HCT116 (cell line): ENCODE data around the gene SH3GL2. TPM values are rescaled to one million over a fixed set of nuclear protein-coding genes. Genes with fewer than 3 reads are reported as not detected.

Experiments used
- ATAC-seq: fragments of 200-7000 bp; cut with Tn5 transposase; 2 replicates; pipeline ENCODE4 v1.9.1; 2020; ENCODE audit warnings: mild to moderate bottlenecking, moderate library complexity
- BruUV-seq: library from RNA; stranded (reverse); fragments of 400-500 nt; replicated peaks from 2 replicates; lab custom pipeline; 2021; lab: Mats Ljungman, UMichigan
- CTCF ChIA-PET: fragments of 300-600 bp; sonication (Branson Sonifier 250); formaldehyde crosslinking; loops from one replicate; lab custom pipeline; 2021; ENCODE audit warnings: antibody characterized with exemption; lab: Charles Lee
- POLR2A ChIA-PET: fragments of 300-600, 350-600 bp; sonication (Branson Sonifier 250); formaldehyde crosslinking; loops from one replicate; lab custom pipeline; 2021; ENCODE audit warnings: antibody characterized with exemption; lab: Charles Lee
- RAD21 ChIA-PET, 2 experiments: fragments of 300-600 bp; sonication (Branson Sonifier 250); formaldehyde crosslinking; loops; one replicate each; lab custom pipeline; 2023; ENCODE audit warnings: low total read pairs in 2 of 2; ENCODE audit not compliant: uncharacterized antibody in 2 of 2, unreplicated experiment in 2 of 2, low non-redundant PET in 1 of 2; lab: Charles Lee
- DNase-seq: peaks from one replicate; pipeline ENCODE4 v3.0.0-alpha.2; 2010; ENCODE audit warnings: low read depth, low spot score
- H2AFZ ChIP-seq: fragments of 200-600 bp; shearing (Covaris generic), sonication (generic); 2 replicates; pipeline ENCODE4 v1.6.1; 2017; ENCODE audit warnings: low read depth, mixed run types, mixed read lengths, antibody characterized with exemption, low read length; ENCODE audit not compliant: poor library complexity, severe bottlenecking
- H3K27ac ChIP-seq: 2 replicates; pipeline ENCODE4 v1.5.1; 2012; ENCODE audit warnings: low read depth, low read length
- H3K27me3 ChIP-seq: fragments of 200-600 bp; sonication (generic); 2 replicates; pipeline ENCODE4 v1.6.1; 2016; ENCODE audit warnings: mixed run types, low read length, mixed read lengths; ENCODE audit not compliant: insufficient read depth
- H3K36me3 ChIP-seq, 2 experiments: fragments of 200-500 bp in 1 of 2; fragments of 200-600 bp in 1 of 2; sonication (Bioruptor generic) in 1 of 2; sonication (generic) in 1 of 2; 2 replicates each; pipeline versions ENCODE4 v1.5.1 to v1.6.1; 2014 to 2016; ENCODE audit warnings: low read length in 2 of 2, inconsistent platforms in 1 of 2, mixed read lengths in 1 of 2, mixed run types in 1 of 2; ENCODE audit not compliant: insufficient read depth in 2 of 2, control insufficient read depth in 1 of 2
- H3K4me1 ChIP-seq, 2 experiments: fragments of 200-600 bp in 1 of 2; sonication (generic) in 1 of 2; 2 replicates each; pipeline versions ENCODE4 v1.5.1 to v1.6.1; 2012 to 2017; ENCODE audit warnings: low read length in 2 of 2, inconsistent platforms in 1 of 2, mild to moderate bottlenecking in 1 of 2, mixed read lengths in 1 of 2, mixed run types in 1 of 2, moderate library complexity in 1 of 2; ENCODE audit not compliant: insufficient read depth in 2 of 2, control insufficient read depth in 1 of 2
- H3K4me2 ChIP-seq: fragments of 200-600 bp; sonication (generic); 2 replicates; pipeline ENCODE4 v1.6.1; 2017; ENCODE audit warnings: mixed run types, low read length, mixed read lengths
- H3K4me3 ChIP-seq, 2 experiments: fragments of 200-600 bp in 1 of 2; sonication (generic) in 1 of 2; replicated peaks in 1 of 2; 2 replicates each; pipeline ENCODE4 v1.5.1; 2011 to 2016; ENCODE audit warnings: low read length in 2 of 2, control low read depth in 1 of 2, low read depth in 1 of 2, mild to moderate bottlenecking in 1 of 2, mixed read lengths in 1 of 2, mixed run types in 1 of 2
- H3K79me2 ChIP-seq: fragments of 200-600 bp; sonication (generic); 2 replicates; pipeline ENCODE4 v1.6.1; 2017; ENCODE audit warnings: mild to moderate bottlenecking, mixed run types, low read length, moderate library complexity, mixed read lengths; ENCODE audit not compliant: insufficient read depth
- H3K9ac ChIP-seq: fragments of 200-600 bp; sonication (generic); 2 replicates; pipeline ENCODE4 v1.6.1; 2016; ENCODE audit warnings: low read length, mixed read lengths
- H3K9me2 ChIP-seq: fragments of 200-600 bp; sonication (generic), shearing (Covaris generic); 2 replicates; pipeline ENCODE4 v1.6.1; 2017; ENCODE audit warnings: mixed run types, mild to moderate bottlenecking, moderate library complexity; ENCODE audit not compliant: insufficient read depth
- H3K9me3 ChIP-seq, 2 experiments: fragments of 200-500 bp in 1 of 2; fragments of 200-600 bp in 1 of 2; sonication (Bioruptor generic) in 1 of 2; sonication (generic) in 1 of 2; 2 replicates each; pipeline ENCODE4 v1.6.1; 2014 to 2017; ENCODE audit warnings: low read length in 2 of 2, mixed read lengths in 2 of 2, inconsistent platforms in 1 of 2, low read depth in 1 of 2, mild to moderate bottlenecking in 1 of 2, mixed run types in 1 of 2, moderate library complexity in 1 of 2; ENCODE audit not compliant: control insufficient read depth in 1 of 2, insufficient read depth in 1 of 2
- H4K20me1 ChIP-seq: fragments of 200-600 bp; sonication (generic), shearing (Covaris generic); 2 replicates; pipeline ENCODE4 v1.6.1; 2017; ENCODE audit warnings: mixed run types, mild to moderate bottlenecking, moderate library complexity; ENCODE audit not compliant: insufficient read depth
- CBX3 ChIP-seq: IDR thresholded peaks from 2 replicates; pipeline ENCODE4 v1.6.1; 2012; ENCODE audit warnings: low read depth
- CEBPB ChIP-seq: IDR thresholded peaks from 2 replicates; pipeline ENCODE4 v1.6.1; 2012; ENCODE audit warnings: low read depth
- EGR1 ChIP-seq: IDR thresholded peaks from 2 replicates; pipeline ENCODE4 v1.6.1; 2012; ENCODE audit warnings: low read depth
- ELF1 ChIP-seq: IDR thresholded peaks from 2 replicates; pipeline ENCODE4 v1.6.1; 2012; ENCODE audit warnings: low read depth, borderline replicate concordance
- EZH2 ChIP-seq: fragments of 200-600 bp; sonication (generic); IDR thresholded peaks from 2 replicates; pipeline ENCODE4 v1.6.1; 2017; ENCODE audit warnings: antibody characterized with exemption, mixed run types
- EZH2phosphoT487 ChIP-seq: fragments of 200-600 bp; IDR thresholded peaks from 2 replicates; pipeline ENCODE4 v1.6.1; 2018; ENCODE audit warnings: antibody characterized with exemption, borderline replicate concordance
- FOSL1 ChIP-seq: IDR thresholded peaks from 2 replicates; pipeline ENCODE4 v1.6.1; 2012; ENCODE audit warnings: low read depth
- JUND ChIP-seq: IDR thresholded peaks from 2 replicates; pipeline ENCODE4 v1.6.1; 2012
- POLR2A ChIP-seq: IDR thresholded peaks from 2 replicates; pipeline ENCODE4 v1.7.0; 2011; ENCODE audit warnings: borderline replicate concordance; ENCODE audit not compliant: insufficient read depth, insufficient read length; ENCODE audit errors: extremely low read depth
- POLR2AphosphoS5 ChIP-seq: IDR thresholded peaks from 2 replicates; pipeline ENCODE4 v1.6.1; 2011; ENCODE audit warnings: mild to moderate bottlenecking, low read depth, low read length, moderate library complexity
- RAD21 ChIP-seq: IDR thresholded peaks from 2 replicates; pipeline ENCODE4 v1.6.1; 2012; ENCODE audit warnings: low read depth, mild to moderate bottlenecking
- SIN3A ChIP-seq: IDR thresholded peaks from 2 replicates; pipeline ENCODE4 v1.6.1; 2012; ENCODE audit warnings: low read depth
- SRF ChIP-seq: IDR thresholded peaks from 2 replicates; pipeline ENCODE4 v1.6.1; 2012; ENCODE audit warnings: low read depth
- ZFX ChIP-seq: fragments of 450-650 bp; IDR thresholded peaks from 2 replicates; pipeline ENCODE4 v1.6.1; 2017
- ZNF274 ChIP-seq: fragments of 200-500 bp; sonication (Bioruptor generic); IDR thresholded peaks from 2 replicates; pipeline ENCODE4 v1.6.1; 2014; ENCODE audit warnings: mild to moderate bottlenecking, low read depth, low read length, inconsistent platforms
- intact Hi-C: fragments of 100-400 bp; cut with micrococcal nuclease; formaldehyde crosslinking; loops from 2 replicates; pipeline ENCODE4 v1.10.0; 2022
- total RNA-seq: library from RNA; stranded (reverse); gene quantifications from one replicate; pipeline ENCODE4 v1.2.1, GENCODE V29; 2021; ENCODE audit not compliant: unreplicated experiment
- TF ChIP-seq, protein P1 (sequence below): IDR thresholded peaks from 2 replicates; pipeline ENCODE4 v1.6.1; 2012
- TF ChIP-seq, protein P2 (sequence below): IDR thresholded peaks from 2 replicates; pipeline ENCODE4 v1.6.1; 2011; ENCODE audit warnings: mild to moderate bottlenecking, low read length, moderate library complexity; ENCODE audit not compliant: insufficient replicate concordance; ENCODE audit errors: extremely low read depth

Gene SH3GL2
- total RNA-seq, 1 experiment from 2014 or later = not detected

DNA sequence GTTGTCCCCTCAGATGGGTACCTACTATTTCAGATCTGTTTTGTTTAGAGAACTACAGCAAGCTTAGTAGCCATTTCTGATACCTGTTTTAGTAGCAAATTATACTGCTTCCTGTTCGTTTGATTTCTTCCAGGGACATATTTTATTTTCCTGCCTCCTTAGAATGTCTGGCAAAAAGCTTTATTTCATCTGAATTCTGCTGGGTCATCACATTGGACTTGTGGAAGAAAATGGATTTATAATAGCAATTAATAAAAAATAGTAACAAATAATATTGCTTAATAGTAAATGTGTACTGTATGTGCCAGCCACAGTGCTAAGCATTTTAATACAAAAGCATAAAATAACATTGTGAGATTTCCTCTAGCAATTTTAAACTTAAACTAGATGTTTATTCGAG is 79.4 kb downstream of the SH3GL2 start:
- peaks cover 3% of the 10 kb centered on the region; the same call in 1 of the 2 replicates for H3K27me3 ChIP-seq
- POLR2A ChIA-PET = no interaction called here
- no peak overlapping the region for H3K9ac ChIP-seq
- BruUV-seq = no TSS peak
- no peak overlapping the region for H2AFZ ChIP-seq
- no peaks in the 10 kb centered on the region for H4K20me1 ChIP-seq
- RAD21 ChIA-PET = no interaction called here
- CTCF ChIA-PET = no interaction called here
- no peaks in the 10 kb centered on the region for H3K4me1 ChIP-seq
- no peaks in the 10 kb centered on the region for H3K9me2 ChIP-seq
- H3K79me2 ChIP-seq = no peaks in the 10 kb centered on the region
- no peaks in the 10 kb centered on the region for H3K36me3 ChIP-seq
- no peak overlapping the region for H3K4me3 ChIP-seq
- intact Hi-C loops = no loop called here
- no peak overlapping the region for H3K4me2 ChIP-seq
- DNase-seq = no peak
- TF ChIP-seq SRF = no peak
- TF ChIP-seq POLR2A = no peak
- TF ChIP-seq ZFX = no peak
- TF ChIP-seq JUND = no peak
- no peak for TF ChIP-seq ELF1
- TF ChIP-seq, protein P1, sequence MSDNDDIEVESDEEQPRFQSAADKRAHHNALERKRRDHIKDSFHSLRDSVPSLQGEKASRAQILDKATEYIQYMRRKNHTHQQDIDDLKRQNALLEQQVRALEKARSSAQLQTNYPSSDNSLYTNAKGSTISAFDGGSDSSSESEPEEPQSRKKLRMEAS = no peak
- no peak for ATAC-seq
- no peaks in the 10 kb centered on the region; a peak in 1 of 4 replicates for H3K9me3 ChIP-seq
- no peak overlapping the region for H3K27ac ChIP-seq

DNA sequence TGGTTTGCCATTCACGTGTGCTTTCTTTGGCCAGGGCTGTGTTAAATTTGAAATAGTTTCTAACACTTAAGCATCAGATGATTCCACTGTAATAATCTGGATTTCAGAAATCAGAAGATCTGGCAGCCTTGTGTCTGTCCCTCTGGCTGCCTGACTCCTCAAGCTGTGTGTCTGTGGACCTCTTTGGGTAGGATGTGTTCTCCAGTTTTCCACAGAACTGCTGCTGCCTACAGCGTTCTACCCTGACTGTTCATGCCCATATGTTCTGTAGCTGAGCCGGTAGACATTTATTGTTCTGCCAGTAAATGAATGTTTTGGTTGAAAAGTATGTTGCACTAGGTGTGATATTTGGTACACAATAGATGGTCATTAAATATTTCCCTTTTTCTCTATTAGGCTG is 81.3 kb downstream of the SH3GL2 start:
- TF ChIP-seq SRF (no peak), POLR2AphosphoS5 (no peak), EGR1 (no peak), JUND (no peak), EZH2 (no peak), FOSL1 (no peak), CEBPB (no peak), POLR2A (no peak), ZFX (no peak), CBX3 (no peak), SIN3A (no peak), RAD21 (no peak), ZNF274 (no peak), EZH2phosphoT487 (no peak), ELF1 (no peak)
- TF ChIP-seq, protein P1 = no peak
- TF ChIP-seq, protein P2, sequence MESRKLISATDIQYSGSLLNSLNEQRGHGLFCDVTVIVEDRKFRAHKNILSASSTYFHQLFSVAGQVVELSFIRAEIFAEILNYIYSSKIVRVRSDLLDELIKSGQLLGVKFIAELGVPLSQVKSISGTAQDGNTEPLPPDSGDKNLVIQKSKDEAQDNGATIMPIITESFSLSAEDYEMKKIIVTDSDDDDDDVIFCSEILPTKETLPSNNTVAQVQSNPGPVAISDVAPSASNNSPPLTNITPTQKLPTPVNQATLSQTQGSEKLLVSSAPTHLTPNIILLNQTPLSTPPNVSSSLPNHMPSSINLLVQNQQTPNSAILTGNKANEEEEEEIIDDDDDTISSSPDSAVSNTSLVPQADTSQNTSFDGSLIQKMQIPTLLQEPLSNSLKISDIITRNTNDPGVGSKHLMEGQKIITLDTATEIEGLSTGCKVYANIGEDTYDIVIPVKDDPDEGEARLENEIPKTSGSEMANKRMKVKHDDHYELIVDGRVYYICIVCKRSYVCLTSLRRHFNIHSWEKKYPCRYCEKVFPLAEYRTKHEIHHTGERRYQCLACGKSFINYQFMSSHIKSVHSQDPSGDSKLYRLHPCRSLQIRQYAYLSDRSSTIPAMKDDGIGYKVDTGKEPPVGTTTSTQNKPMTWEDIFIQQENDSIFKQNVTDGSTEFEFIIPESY = no peak
- RAD21 ChIA-PET = no interaction called here
- no peaks in the 10 kb centered on the region for H3K9me2 ChIP-seq
- no peaks in the 10 kb centered on the region; a peak in 1 of 4 replicates for H3K9me3 ChIP-seq
- POLR2A ChIA-PET = no interaction called here
- H3K4me1 ChIP-seq = no peaks in the 10 kb centered on the region
- H3K36me3 ChIP-seq = no peaks in the 10 kb centered on the region
- DNase-seq = no peak
- H4K20me1 ChIP-seq = no peaks in the 10 kb centered on the region
- no peak overlapping the region for H3K27ac ChIP-seq
- no peak overlapping the region for H3K9ac ChIP-seq
- H3K79me2 ChIP-seq = no peaks in the 10 kb centered on the region
- no peak overlapping the region for H2AFZ ChIP-seq
- H3K4me2 ChIP-seq = no peak overlapping the region
- intact Hi-C loops = no loop called here
- BruUV-seq = no TSS peak
- ATAC-seq = no peak
- H3K27me3 ChIP-seq = peaks cover 7% of the 10 kb centered on the region; the same call in 1 of the 2 replicates
- CTCF ChIA-PET = no interaction called here
- no peak overlapping the region for H3K4me3 ChIP-seq
